Measurements from ENCODE around the gene ZNFX1.
"Not testable (repeated sequence)": the region's sequence is repeated elsewhere in the genome, so short reads cannot be mapped to it uniquely, and the experiment has no call there.

Gene ZNFX1

GRCh38 chr20:49203746-49204145 is 74.1 kb downstream of the ZNFX1 start:
- no peak for DNase-seq

- no peak for DNase-seq
These were observed 74.8 kb downstream of the ZNFX1 start for GRCh38 chr20:49203011-49203410.

GRCh38 chr20:49199729-49200293 is 78.0 kb downstream of the ZNFX1 start:
- no peak for DNase-seq

DNA sequence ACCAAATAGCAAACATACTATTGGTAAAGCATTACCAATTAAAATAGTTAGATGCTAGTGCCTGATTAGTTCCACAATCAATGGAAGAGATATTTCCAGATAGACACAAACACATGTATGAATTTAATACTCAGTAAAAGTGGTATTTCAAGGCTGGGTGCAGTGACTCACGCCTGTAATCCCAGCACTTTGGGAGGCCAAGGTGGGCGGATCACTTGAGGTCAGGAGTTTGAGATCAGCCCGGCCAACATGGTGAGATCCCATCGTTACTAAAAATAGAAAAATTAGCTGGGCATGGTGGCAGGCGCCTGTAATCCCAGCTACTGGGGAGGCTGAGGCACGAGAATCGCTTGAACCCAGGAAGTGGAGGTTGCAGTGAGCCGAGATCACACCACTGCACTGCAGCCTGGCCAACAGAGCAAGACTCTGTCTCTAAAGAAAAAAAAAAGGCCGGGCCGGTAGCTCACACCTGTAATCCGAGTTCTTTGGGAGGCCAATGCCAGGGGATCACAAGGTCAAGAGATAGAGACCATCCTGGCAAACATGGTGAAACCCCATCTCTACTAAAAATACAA is 84.8 kb downstream of the ZNFX1 start:
- not testable (repeated sequence) for DNase-seq
